GM18907 (cell line): Measurements from ENCODE around the gene AGMO.

Experiments
- ATAC-seq: cut with Tn5 transposase; IDR thresholded peaks from one replicate; pipeline ENCODE4 v1.9.1; 2021; ENCODE audit warnings: mild to moderate bottlenecking, moderate library complexity; ENCODE audit not compliant: unreplicated experiment

Gene AGMO

DNA sequence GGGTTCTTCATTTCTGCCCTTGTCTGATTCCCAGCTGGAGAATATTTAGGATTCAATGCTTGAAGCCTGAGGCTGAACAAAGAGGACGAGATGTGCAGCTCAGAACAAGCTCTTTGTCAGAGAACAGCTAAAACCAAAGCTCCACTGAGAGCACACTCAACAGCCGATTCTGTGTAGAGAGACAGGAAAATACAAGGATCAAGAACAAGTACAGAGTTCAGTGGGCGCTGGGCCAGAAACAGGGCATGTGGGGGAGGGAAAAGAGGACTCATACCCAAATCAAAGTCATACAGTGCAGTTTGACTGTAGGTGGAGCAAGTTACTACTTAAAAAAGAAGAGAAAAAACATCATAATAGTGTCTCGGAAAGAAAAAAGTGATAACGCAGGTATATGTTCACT lies at the start of gene AGMO:
Gene AGMO (minus strand): TSS at position 181 of the 400 bp plus-strand sequence.
- no peak for ATAC-seq

DNA sequence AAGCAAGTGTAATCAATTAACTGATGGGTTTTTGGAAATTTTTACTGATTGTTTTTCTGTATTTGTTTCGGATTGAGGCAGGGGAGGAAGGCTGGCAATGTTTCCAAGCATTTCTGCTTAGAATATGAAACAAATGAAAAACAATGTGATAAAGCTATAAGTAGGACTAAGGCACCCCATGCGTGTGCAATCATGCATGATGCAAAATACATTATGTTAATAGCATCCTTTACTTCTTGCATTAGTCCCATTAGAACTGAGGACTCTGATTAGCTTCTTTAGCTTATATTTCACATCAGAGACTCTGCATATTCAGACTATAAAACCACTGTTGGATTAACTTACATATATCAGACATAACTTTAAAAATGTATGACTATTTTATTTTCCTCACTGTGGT lies 48.7 kb upstream of the AGMO start:
- no peak for ATAC-seq

DNA sequence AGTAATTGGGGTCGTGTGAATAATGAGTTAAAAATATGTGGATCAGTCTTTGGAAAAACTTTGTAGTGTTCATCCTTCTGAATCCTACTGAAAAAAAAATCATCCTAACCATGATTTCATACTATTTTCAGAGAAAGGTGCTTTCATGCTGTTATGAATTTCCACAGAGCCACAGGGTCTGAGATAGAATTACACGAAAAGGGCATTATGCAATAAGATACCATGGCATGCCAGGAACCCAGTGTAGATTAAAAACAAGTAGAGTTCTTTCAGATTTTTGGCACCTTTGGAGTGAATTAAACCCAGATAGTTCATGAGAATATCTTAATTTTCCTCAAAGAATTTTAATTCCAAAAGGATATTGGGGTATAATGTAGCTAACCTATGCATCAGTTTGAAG lies 47.5 kb upstream of the AGMO start:
- ATAC-seq, result no peak

DNA sequence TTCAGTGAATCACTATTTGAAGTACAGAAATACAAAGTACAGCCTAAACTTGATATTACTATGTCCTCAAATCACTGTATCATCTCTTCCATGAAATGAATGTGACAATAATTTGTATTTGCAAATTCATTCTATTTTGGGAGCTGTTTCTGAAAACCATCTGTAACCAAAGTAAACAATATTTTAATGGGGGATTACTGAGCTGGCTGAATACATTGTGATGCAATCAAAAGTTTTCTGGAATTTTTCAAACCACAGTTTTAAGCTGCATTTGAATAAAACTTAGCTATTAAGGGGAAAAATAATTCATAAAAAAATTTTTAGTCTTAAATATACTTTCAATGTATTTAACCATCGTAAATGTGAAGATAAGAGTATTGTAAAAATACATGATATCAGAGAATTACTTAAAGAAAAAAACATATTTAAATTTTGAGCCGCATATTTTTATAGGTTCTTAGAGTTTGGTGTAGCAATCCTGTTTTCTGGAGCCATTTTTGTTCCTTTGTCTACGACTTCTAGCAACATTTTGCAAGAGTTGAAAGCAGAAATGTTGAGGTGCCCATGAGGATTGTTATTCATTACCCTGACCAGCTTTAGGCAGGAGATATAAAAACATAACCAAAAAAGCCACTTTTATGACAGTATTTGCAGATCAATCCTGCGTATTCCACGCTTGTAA lies 45.9 kb upstream of the AGMO start:
- no peak for ATAC-seq

DNA sequence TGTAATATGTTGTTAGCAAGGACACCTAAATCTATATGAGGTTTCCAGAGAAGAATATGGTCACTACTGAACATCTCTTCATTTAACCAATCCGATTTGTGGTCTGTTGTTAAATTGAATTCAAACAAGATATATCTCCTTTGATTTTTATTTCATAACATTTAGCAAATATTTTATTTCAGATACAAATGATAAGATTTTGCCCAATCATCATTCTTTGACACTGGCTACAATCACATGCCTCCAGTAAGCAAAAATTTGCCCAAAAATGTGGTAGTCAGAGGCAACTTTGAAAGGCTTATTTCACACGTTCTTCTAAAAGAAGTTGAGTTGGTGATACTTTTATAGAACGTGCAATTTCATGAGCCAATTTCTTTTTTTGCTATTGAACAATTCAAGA lies 44.7 kb upstream of the AGMO start:
- no peak for ATAC-seq

DNA sequence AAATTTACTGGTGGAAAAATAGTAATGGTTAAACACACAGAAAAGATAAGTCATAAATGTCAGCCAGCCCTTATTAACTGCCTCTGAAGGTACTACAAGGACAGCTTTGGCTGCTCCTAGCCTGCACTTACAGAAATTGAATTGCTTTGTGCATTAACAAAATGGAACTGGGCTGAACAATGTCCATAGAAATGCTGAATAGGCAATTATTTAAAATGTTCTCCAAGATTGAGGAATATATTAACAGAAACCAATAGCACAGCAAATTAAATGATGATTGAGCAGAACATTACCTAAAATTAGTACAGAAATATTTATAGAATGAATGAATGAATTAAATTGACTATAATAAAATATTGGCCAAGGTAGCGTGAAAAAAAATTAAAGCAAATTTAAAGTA lies 42.4 kb upstream of the AGMO start:
- ATAC-seq, result no peak

DNA sequence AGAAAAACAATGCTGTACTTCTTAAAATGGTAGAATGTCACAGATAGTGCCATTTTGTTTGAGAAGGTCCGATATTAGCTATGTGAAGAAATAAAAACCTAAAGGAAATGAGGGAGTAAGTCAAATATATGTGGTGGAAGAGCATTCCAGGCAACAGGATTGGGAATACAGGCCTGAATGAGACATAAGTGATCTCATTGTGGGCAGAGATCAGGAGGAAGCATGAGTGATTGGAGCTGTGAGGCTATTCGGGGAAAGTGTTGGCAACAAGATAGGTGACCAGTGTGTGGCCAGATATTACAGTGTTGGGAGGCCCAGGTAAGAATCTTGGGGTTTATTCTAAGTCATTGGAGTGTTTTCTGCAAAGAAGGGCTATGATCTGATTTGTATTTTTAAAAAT lies 41.3 kb upstream of the AGMO start:
- no peak for ATAC-seq

DNA sequence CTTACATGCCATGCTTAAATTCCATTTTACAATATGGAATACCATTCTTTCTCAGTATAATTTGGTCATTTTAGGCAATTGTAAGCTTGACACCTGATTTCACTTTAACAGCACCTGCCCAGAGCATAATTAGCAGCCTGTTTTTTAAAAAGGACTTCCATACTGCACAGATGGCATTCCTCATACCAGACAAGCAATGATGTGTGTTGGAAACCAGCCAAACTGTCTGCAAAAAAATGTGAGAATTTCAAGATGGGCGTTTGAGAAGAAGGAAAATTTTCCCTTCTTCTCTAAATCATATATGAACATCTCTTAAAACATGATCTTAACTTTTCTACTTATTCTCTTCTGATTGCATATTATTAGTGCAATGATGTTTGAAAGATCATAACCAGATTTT lies 40.4 kb upstream of the AGMO start:
- ATAC-seq, result no peak

DNA sequence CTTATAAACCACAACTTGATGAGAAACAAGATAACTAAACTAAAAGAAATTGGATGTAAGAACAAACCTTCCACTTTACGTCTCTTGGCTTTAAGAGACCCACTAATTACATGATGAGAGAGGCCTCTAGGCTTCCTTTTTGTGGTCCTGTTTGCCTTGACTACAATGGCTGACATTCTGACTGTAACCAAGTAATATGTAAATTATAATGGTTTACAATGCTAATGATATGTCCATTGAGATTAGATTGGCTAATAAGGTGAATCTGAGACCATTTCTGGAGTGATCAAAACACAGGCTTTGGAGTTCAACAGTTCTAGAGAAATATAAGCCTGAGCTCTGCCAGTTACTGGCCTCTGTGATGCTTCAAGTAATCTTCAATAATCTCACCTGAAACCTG lies 39.4 kb upstream of the AGMO start:
- ATAC-seq, result no peak

DNA sequence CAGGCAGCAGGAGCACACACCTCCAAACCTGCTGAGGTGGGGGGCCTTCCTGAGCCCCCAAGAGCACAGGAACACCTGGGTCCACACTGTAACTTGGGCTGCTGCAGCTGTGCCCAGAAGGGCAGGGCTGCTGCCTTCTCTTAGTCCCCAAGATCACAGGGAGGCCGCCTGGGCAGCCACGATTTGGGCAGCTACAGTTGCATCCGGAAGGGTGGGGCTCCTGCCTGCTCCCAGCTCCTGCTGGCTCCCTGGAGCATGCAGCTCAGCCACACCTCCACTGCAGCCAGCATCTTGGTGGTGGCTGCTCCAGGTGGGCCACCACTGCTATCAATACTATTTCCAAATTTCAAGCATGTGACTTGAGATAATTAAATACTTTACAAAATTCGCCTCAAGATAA lies 38.5 kb upstream of the AGMO start:
- ATAC-seq, result no peak

DNA sequence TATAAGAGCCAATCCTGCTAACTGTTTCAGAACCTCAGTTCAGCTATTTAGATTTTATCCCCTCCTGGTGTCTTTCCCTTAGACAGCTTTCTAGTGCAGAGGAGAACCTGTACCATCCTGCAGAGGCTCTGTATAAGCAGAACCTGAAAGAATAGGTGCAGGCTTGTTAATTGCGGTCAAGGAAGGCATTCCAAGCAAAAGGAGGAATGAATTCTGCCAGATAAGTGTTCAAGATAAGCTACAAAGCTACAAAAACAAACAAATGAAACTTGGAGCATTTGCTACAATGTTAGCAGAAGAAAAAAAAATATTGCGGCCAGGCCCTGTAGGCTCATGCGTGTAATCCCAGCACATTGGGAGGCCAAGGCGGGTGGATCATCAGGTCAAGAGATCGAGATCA lies 32.6 kb upstream of the AGMO start:
- ATAC-seq, result no peak

DNA sequence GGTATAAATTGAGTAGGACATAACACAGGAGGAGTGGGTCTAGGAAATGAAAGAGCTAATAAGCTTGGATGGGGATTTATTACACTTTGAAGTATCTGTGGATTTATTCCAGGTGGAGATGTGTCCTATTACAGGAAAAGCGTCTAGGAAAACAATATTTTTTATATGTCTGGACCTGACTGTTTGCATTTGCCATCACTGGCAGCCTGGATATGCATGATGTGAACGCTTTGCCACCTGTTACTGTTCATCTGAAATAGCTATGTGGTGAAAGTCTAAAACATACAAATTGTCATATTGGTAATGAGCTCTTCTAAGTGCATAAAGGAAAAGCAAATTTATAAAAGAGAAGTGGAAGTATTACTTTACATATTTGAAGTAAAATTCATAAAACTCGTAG lies 31.6 kb upstream of the AGMO start:
- ATAC-seq, result no peak

DNA sequence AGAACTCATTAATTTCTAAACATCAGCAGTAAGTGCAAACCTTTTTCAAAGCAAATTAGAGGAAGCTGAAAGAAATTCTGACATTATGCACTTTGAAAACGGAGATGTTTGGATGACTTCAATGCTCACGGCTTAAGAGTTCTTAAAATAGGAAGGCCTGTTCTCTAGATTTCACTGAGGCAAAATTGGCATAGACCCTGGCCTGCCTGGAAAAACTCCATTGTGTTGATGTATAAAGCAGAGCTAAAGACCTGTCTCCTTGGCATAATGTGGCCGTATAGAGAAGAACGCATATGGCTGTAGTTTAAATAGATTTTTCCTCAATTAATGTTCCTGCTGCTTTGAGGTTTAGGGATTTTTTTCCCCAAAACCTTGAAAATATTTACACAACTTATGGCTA lies 24.5 kb upstream of the AGMO start:
- no peak for ATAC-seq

DNA sequence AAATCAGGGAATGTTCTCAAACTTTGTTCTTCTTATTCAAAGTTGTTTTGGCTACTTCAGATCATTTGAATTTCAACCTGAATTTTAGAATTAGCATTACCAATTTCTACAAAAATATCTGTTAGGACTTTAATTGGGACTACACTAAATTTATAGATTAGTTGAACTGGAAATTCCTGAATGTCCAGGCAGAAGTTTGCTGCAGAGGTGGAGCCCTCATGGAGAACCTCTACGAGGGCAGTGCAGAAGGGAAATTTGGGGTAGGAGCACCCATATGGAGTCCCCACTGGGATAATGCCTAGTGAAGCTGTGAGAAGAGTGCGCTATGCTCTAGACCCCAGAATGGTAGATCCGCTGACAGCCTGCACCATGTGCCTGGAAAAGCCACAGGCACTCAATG lies 22.8 kb upstream of the AGMO start:
- no peak for ATAC-seq

DNA sequence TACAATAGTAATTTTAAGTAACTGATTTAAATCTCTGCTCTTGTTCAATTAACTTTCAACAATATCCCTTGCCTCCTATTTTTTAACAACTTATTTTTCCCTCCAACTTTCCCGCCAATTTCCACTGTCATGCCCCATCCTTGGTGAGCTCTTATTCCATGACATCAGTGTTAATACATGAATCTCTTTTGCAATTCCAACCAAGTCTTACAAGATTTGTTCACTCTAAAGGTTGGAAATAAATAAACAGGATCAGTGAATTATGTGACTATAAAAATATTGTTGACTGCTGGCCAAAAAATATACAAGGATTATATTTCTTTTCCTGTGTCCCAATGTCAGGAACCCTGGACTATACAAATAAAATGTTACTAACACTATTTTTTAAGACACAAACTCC lies 21.0 kb upstream of the AGMO start:
- no peak for ATAC-seq

DNA sequence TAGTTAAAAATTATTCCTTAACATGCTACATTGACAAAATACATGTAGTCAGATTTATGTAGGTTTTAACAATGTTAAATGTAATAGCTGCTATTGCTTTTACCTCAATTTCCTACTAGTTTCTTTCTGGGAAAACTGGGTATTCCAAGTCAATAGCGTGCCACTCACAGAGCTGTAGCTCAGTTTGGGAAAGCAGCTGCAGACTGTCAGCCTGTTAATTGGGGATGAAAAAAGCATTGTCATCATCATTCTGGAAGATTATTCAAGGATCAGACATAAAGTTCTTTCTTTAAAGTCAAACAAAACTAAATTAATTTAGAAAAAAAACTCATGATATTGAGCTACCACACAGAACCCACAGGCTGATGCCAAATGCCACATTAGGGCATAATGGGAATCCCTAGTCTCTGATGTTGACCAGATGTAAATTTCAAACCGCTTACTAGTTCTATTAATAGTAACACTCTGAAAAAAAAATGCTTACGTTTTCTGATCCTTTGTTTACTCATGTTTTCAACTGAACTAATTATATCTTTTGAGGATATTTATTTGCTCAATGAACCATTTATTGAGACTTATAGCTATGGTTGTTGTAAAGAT lies 19.6 kb upstream of the AGMO start:
- no peak for ATAC-seq

DNA sequence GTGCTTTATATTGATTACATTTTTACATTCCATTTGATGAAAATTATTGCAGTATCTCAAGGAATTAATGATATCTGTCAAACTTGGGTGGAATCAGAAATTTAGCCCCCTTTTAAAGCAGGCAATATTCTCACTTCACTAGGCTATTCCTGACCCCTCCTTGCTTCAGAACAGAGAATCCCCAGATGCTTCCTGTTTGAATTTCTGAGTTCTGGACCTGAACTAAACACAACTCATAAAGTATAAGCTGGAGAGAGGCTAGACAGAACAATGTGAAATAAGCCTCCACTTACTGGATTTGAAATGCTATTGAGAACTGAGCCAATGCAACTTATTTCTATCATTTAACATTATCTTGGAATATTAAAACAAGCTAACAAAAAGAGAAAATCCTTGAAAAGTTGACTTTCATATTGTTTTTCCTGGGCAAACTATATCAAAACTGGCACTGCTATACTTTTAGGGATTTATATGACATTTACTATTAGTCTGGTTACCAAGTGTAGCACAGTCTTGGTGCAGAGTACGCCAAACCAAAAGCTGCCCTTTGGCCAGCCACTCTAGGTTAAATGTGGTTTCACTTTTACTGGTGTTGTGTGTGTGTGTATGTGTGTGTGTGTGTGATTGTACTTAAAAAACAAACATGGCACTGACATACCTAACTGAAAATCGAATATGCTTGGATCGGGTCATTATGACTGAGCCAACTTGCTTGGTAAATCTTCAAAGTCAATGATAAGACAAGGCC lies 19.0 kb upstream of the AGMO start:
- no peak for ATAC-seq

DNA sequence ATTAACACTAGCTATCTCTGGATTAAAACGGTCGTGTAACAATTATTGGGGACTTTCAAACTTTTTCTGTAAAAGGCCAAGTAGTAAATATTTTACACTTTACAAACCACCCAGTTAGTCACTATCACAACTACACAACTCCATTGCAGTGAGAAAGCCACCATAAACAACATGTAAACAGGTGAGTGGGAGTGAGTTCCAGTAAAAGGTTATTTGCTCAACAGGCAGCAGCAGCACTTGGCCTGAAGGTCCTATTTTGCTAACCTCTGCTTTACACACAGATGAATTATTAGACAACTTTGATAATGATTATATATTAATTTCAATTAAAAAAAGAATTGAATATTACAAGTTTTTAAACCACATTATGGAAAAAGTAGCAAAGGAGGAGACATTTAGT lies 15.8 kb upstream of the AGMO start:
- ATAC-seq, result no peak

DNA sequence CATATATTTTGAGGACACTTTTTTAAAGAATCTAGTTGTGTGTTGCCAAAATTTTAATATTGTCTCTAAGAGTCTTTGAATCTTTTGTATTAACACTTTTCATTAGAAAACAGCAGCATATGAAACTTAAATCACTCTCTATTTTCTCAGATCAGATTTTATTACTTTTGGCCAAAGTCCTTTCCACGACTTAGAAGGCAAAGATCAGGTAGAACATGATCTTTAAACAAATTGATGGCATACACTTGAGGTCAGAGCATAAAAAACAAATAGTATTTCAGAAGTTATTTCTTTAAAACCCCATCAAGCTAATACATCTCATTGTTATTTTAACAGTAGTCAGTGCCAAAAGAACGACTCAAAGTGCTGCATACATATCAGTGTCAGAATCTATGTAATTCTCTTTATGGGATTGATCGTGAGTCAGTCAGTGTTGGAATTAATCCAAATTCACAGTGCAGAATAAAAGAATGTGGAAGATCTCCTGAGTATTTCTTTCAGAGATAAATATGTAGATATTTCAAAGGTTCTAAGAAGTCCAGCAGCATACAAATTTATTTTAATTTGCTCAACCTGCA lies 9.6 kb upstream of the AGMO start:
- no peak for ATAC-seq

DNA sequence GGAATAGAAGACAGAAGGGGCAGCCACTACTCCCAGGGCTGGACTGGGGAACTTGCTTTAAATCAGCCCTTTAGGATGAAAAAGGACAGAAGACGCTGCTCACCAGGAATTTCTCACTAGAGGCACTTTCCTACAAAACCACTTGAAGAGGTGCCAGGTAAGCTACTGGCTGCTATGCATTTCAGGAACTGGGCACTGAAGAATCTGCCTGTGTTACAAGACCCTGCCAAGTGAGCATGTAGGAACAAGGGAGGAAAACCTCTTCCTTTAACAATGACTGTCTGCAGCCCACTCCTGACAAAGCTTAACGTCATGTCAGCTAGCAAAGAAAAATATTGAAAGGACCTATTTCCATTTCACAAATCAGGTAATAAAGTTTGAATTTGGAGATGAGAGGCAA lies 5.8 kb upstream of the AGMO start:
- ATAC-seq, result no peak

DNA sequence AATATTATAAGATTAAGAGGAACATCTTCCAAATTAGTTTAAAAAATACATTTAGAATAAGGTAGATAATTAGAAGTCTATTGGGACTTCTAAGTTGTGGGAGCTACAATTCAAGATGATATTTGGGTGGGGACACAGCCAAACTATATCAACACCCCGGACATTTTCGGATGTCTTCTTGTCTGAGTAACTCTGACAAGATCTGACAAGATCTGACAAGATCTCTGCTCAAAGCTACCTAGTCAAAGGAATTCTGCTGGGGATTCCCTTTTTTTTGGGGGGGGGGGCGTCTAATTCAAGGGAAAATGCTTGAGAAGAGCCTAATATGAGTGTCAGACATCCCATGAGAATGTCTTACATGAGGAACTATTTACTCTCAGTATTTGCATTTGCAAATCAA lies 5.2 kb upstream of the AGMO start:
- no peak for ATAC-seq

DNA sequence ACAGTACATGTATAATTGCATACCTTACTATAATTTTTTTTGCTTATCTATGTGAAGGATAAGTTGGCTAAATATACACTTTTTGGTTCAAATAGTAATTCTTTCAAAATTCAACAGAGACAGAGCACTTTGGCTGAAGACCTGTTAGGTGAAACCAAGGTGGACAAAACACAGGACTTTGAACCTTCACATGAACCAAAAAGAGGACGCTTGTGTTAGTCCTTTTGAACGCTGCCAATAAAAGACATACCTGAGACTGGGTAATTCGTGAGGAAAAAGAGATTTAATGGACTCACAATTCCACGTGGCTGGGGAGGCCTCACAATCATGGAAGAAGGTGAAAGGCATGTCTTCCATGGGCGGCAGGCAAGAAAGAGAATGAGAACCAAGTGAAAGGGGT lies 4.7 kb upstream of the AGMO start:
- ATAC-seq, result no peak
